Mesenchymal stem cell (in vitro differentiated cells and primary cell): Measurements from ENCODE around the gene P3H2.

Source experiments
- DNase-seq: peaks from one replicate; pipeline ENCODE4 v3.0.0-alpha.2; 2013
- H2AFZ ChIP-seq: one replicate; pipeline ENCODE4 v1.6.1; 2013; ENCODE audit warnings: low read depth, mild to moderate bottlenecking, control low read depth, inconsistent platforms, low read length, moderate library complexity
- H2AK5ac ChIP-seq: 2 replicates; pipeline ENCODE4 v1.6.1; 2013; ENCODE audit warnings: low read length, moderate library complexity, mild to moderate bottlenecking, inconsistent platforms; ENCODE audit not compliant: severe bottlenecking
- H2BK120ac ChIP-seq: one replicate; pipeline ENCODE4 v1.6.1; 2013; ENCODE audit warnings: low read depth, mild to moderate bottlenecking, inconsistent platforms, low read length, moderate library complexity
- H2BK12ac ChIP-seq, 2 experiments: one replicate each; pipeline ENCODE4 v1.6.1; 2013; ENCODE audit warnings: inconsistent platforms in 2 of 2, low read length in 2 of 2, mild to moderate bottlenecking in 2 of 2, moderate library complexity in 2 of 2, control low read depth in 1 of 2
- H2BK15ac ChIP-seq: one replicate; pipeline ENCODE4 v1.6.1; 2013; ENCODE audit warnings: mild to moderate bottlenecking, low read depth, inconsistent platforms; ENCODE audit not compliant: poor library complexity, severe bottlenecking
- H2BK5ac ChIP-seq: 2 replicates; pipeline ENCODE4 v1.6.1; 2013; ENCODE audit warnings: low read depth, mild to moderate bottlenecking, low read length, control low read depth, inconsistent platforms; ENCODE audit not compliant: poor library complexity, severe bottlenecking
- H3K14ac ChIP-seq, 2 experiments: one replicate each; pipeline ENCODE4 v1.6.1; 2013; ENCODE audit warnings: inconsistent platforms in 2 of 2, low read length in 2 of 2, control low read depth in 1 of 2, mild to moderate bottlenecking in 1 of 2, moderate library complexity in 1 of 2
- H3K18ac ChIP-seq, 2 experiments: one replicate each; pipeline ENCODE4 v1.6.1; 2013; ENCODE audit warnings: inconsistent platforms in 2 of 2, low read length in 2 of 2, control low read depth in 1 of 2, low read depth in 1 of 2, mild to moderate bottlenecking in 1 of 2
- H3K23ac ChIP-seq, 2 experiments: one replicate each; pipeline ENCODE4 v1.6.1; 2013; ENCODE audit warnings: inconsistent platforms in 2 of 2, low read length in 2 of 2, mild to moderate bottlenecking in 2 of 2, moderate library complexity in 2 of 2, control low read depth in 1 of 2
- H3K27ac ChIP-seq: 2 replicates; pipeline ENCODE4 v1.5.1; 2013; ENCODE audit warnings: mild to moderate bottlenecking, moderate library complexity, low read length, control low read depth, inconsistent platforms; ENCODE audit not compliant: poor library complexity, severe bottlenecking
- H3K27me3 ChIP-seq, 2 experiments: 2 replicates each; pipeline versions ENCODE4 v1.6.1 to v1.7.0; 2013; ENCODE audit warnings: low read length in 2 of 2, mild to moderate bottlenecking in 2 of 2, moderate library complexity in 2 of 2, control low read depth in 1 of 2, inconsistent platforms in 1 of 2; ENCODE audit not compliant: control insufficient read depth in 1 of 2, insufficient read depth in 1 of 2
- H3K36me3 ChIP-seq, 2 experiments: 2 replicates each; pipeline versions ENCODE4 v1.6.1 to v1.7.0; 2013; ENCODE audit warnings: low read length in 2 of 2, control low read depth in 1 of 2, inconsistent platforms in 1 of 2, low read depth in 1 of 2, mild to moderate bottlenecking in 1 of 2; ENCODE audit not compliant: insufficient read depth in 2 of 2, control insufficient read depth in 1 of 2
- H3K4ac ChIP-seq, 2 experiments: one replicate each; pipeline ENCODE4 v1.6.1; 2013; ENCODE audit warnings: inconsistent platforms in 2 of 2, low read length in 2 of 2, mild to moderate bottlenecking in 2 of 2, moderate library complexity in 2 of 2, control low read depth in 1 of 2, low read depth in 1 of 2
- H3K4me1 ChIP-seq: 2 replicates; pipeline ENCODE4 v1.6.1; 2013; ENCODE audit warnings: low read depth, low read length, control low read depth; ENCODE audit not compliant: control insufficient read depth, insufficient read depth
- H3K4me2 ChIP-seq: 2 replicates; pipeline ENCODE4 v1.6.1; 2013; ENCODE audit warnings: low read length, mild to moderate bottlenecking, inconsistent platforms; ENCODE audit not compliant: poor library complexity, severe bottlenecking
- H3K4me3 ChIP-seq, 2 experiments: 2 replicates each; pipeline versions ENCODE4 v1.5.1 to v1.7.0; 2013; ENCODE audit warnings: low read length in 2 of 2, mild to moderate bottlenecking in 2 of 2, control low read depth in 1 of 2, low read depth in 1 of 2; ENCODE audit not compliant: insufficient read depth in 1 of 2
- H3K79me1 ChIP-seq: replicated peaks from 2 replicates; pipeline ENCODE4 v1.6.1; 2013; ENCODE audit warnings: mild to moderate bottlenecking, control low read depth, low read length, inconsistent platforms; ENCODE audit not compliant: poor library complexity, severe bottlenecking
- H3K9ac ChIP-seq: 2 replicates; pipeline ENCODE4 v1.7.0; 2013; ENCODE audit warnings: mild to moderate bottlenecking, low read length, moderate library complexity
- H3K9me3 ChIP-seq: 2 replicates; pipeline ENCODE4 v1.7.0; 2013; ENCODE audit warnings: mild to moderate bottlenecking, low read length; ENCODE audit not compliant: control insufficient read depth
- H4K8ac ChIP-seq: one replicate; pipeline ENCODE4 v1.6.1; 2013; ENCODE audit warnings: inconsistent platforms, mild to moderate bottlenecking, low read length, moderate library complexity
- H4K91ac ChIP-seq: one replicate; pipeline ENCODE4 v1.6.1; 2013; ENCODE audit warnings: mild to moderate bottlenecking, low read length, inconsistent platforms
- WGBS: methylation state at CpG from one replicate; pipeline ENCODE4 v1.1.7; 2013; ENCODE audit warnings: mixed read lengths; 5-methylcytosine and 5-hydroxymethylcytosine counted together

Gene P3H2

GRCh38 chr3:190004656-190005055 is 116.0 kb downstream of the P3H2 start:
- no peak overlapping the region for H3K4me2 ChIP-seq

DNA sequence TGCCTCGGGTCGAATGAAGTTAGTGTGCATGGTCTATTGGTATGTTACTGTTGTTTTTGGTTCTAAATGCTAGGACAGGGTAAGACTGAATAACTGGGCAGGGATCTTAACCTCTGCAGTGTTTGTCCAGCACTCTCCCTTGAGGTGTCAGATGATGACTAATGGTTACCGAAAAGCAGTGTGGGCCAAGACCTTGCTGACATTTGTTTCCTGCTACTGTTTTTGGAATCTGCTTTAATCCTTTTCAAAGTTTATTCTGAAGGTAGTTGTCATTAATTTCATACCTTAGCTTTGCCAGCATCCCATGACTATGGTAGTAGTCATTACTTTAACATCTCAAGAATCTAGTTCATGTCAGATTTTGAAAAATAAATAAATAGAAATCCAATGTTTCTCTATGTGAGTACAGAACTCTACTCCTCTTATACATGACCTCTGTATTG is 117.0 kb downstream of the P3H2 start:
- DNase-seq: peak; percentile 71
- Histone ChIP-seq H2BK5ac (no peak overlapping the region), H3K9ac (no peak overlapping the region), H2AFZ (no peak overlapping the region), H3K14ac (no peak overlapping the region), H2BK120ac (no peak overlapping the region), H3K4me3 (peak overlapping the region in 1 of 2 experiments; percentile 48), H2AK5ac (no peak overlapping the region), H3K4me1 (peaks cover 4% of the 10 kb centered on the region), H3K27me3 (peaks cover 0 to 7% of the 10 kb centered on the region in 2 experiments), H2BK15ac (no peak overlapping the region), H2BK12ac (peak overlapping the region in 1 of 2 experiments; percentile 77), H4K8ac (no peak overlapping the region), H3K23ac (no peak overlapping the region), H3K27ac (peak overlapping the region; percentile 96), H3K4ac (peak overlapping the region in 1 of 2 experiments; percentile 57), H3K9me3 (no peaks in the 10 kb centered on the region), H3K79me1 (peaks cover 9% of the 10 kb centered on the region), H3K4me2 (no peak overlapping the region), H3K36me3 (no peaks in the 10 kb centered on the region), H3K18ac (peak overlapping the region in 1 of 2 experiments; percentile 34), H4K91ac (no peak overlapping the region)
- WGBS: 16% methylated on average over 3 of the region's 3 CpGs

More at GRCh38 chr3:190004656-190005055, 116.0 kb downstream of the P3H2 start:
- Histone ChIP-seq H3K4me3 (no peak overlapping the region), H3K18ac (no peak overlapping the region), H4K91ac (no peak overlapping the region), H3K23ac (no peak overlapping the region), H2AK5ac (no peak overlapping the region), H3K79me1 (peaks cover 7% of the 10 kb centered on the region), H3K36me3 (no peaks in the 10 kb centered on the region), H3K4ac (no peak overlapping the region), H3K27ac (peak overlapping the region; percentile 69), H2BK120ac (no peak overlapping the region), H3K9me3 (no peaks in the 10 kb centered on the region), H2BK5ac (no peak overlapping the region), H2BK12ac (no peak overlapping the region), H3K14ac (no peak overlapping the region), H4K8ac (no peak overlapping the region), H3K4me1 (peaks cover 3% of the 10 kb centered on the region), H3K27me3 (peaks cover 0 to 7% of the 10 kb centered on the region in 2 experiments), H2BK15ac (no peak overlapping the region), H2AFZ (no peak overlapping the region), H3K9ac (no peak overlapping the region)
- WGBS: 68% methylated on average over 2 of the region's 5 CpGs
- no peak for DNase-seq

DNA sequence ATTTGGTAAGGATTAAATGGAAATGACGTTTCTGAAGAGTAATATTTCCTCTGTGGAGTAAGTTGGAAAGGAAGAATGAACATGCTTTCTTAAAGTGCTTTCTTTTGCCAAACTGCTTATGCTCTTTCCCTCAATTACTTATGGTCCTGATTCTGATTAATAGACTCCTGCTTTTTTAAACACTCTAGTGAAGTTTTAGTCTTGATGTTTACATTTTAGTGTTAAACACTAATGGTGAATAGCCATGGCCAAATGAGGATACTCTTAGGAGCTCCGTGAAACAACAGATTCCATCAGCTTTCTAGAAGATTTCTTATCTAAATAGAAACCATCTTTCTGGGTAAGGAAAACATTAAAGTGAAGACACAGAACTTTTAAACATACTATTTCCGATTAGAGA is 117.6 kb downstream of the P3H2 start:
- DNase-seq: peak; percentile 40
- Histone ChIP-seq H2BK5ac (no peak overlapping the region), H3K14ac (no peak overlapping the region), H2BK15ac (no peak overlapping the region), H3K18ac (no peak overlapping the region), H2AK5ac (no peak overlapping the region), H3K27me3 (peaks cover 0 to 7% of the 10 kb centered on the region in 2 experiments), H3K4me3 (peak overlapping the region in 1 of 2 experiments; percentile 48), H4K91ac (no peak overlapping the region), H3K9me3 (no peaks in the 10 kb centered on the region), H3K79me1 (peaks cover 9% of the 10 kb centered on the region), H3K4ac (no peak overlapping the region), H4K8ac (no peak overlapping the region), H3K4me2 (no peak overlapping the region), H3K36me3 (no peaks in the 10 kb centered on the region), H2AFZ (no peak overlapping the region), H3K4me1 (peaks cover 4% of the 10 kb centered on the region), H3K23ac (no peak overlapping the region), H3K27ac (peak overlapping the region; percentile 96), H2BK120ac (no peak overlapping the region), H2BK12ac (no peak overlapping the region), H3K9ac (no peak overlapping the region)
- 40% methylated on average over 1 of the region's 3 CpGs for WGBS

DNA sequence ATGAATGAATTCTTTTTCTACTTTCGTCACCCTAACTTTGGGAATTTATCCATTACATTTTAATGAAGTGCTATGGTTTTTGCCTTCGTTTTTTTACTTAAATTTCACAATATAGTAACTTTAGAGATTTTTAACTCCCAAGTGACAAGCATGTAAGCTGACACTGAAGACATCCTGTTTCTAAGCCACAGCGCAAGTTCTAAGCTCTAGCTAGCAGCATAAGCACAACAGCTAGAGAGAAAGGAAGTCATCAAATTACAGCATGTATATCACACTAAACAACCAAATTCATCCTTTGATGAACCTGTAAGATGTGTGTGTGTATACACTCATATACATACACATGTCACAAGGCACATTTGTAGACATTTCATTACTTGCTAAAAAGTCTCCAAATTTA is 119.3 kb downstream of the P3H2 start:
- no peak overlapping the region for H3K4ac ChIP-seq
- H3K9ac ChIP-seq: no peak overlapping the region
- H3K18ac ChIP-seq: no peak overlapping the region
- H2AFZ ChIP-seq: no peak overlapping the region
- H2BK5ac ChIP-seq: no peak overlapping the region
- H3K27me3 ChIP-seq: peaks cover 0 to 3% of the 10 kb centered on the region in 2 experiments
- H2BK12ac ChIP-seq: no peak overlapping the region
- H2AK5ac ChIP-seq: no peak overlapping the region
- no peak overlapping the region for H2BK120ac ChIP-seq
- H3K79me1 ChIP-seq: peaks cover 8% of the 10 kb centered on the region
- H3K4me1 ChIP-seq: peaks cover 4% of the 10 kb centered on the region
- H4K91ac ChIP-seq: no peak overlapping the region
- H3K36me3 ChIP-seq: no peaks in the 10 kb centered on the region
- H3K14ac ChIP-seq: no peak overlapping the region
- DNase-seq: no peak
- no peak overlapping the region for H4K8ac ChIP-seq
- no peak overlapping the region for H3K27ac ChIP-seq
- WGBS: 48% methylated on average over 2 of the region's 3 CpGs
- H2BK15ac ChIP-seq: no peak overlapping the region
- H3K4me3 ChIP-seq: no peak overlapping the region
- no peak overlapping the region for H3K4me2 ChIP-seq
- no peak overlapping the region for H3K23ac ChIP-seq
- H3K9me3 ChIP-seq: no peaks in the 10 kb centered on the region
